ENCODE results near the gene GSG1L. TPM values are rescaled to one million over a fixed set of nuclear protein-coding genes. Genes with fewer than 3 reads are reported as not detected.

GSG1L gene
- total RNA-seq, 1 donor from 2014 or later: 2.0 TPM

DNA sequence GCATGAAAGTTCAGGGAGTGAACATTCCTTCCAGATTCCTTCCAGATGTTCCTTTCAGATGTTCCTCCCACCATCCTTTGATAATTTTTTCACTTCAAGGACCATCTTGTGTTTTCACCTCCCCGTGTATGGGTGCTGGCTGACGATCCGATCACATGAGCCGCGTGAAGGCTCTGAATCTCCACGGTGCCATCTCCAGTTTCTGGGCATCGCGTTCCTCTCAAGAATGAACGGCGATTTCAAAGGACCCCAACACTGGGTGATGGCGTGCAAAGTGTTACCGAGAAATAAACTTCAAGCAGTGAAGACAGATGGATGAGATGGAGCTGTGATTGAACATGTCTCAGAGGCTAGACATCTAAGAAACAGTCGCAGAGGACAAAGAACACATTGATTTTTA, 245.3 kb downstream of the GSG1L start:
- no peak for DNase-seq

GRCh38 chr16:27817038-27817437, 246.5 kb downstream of the GSG1L start:
- no peak for DNase-seq

DNA sequence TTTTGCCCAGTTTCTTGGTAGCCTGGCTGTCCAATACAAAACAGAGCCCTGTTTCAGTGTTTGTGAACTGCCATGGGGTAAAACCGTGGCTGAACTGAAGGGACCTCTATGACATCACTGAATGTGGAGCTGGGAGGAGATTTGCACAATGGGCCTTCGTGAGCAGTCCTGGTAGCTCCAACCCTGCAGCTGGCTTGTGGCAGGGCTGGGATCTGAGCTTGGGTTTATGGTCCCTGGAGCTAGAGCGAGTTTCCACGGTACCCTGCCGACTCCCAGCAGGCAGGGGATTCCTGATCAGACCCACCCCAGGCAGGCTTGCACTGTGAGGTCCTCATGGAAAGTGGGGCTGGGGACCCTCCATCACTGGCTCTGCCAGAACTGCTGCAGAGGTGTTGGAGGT, 247.0 kb downstream of the GSG1L start:
- DNase-seq: no peak

- DNase-seq: no peak
Measured at GRCh38 chr16:27813591-27813990, 249.9 kb downstream of the GSG1L start.

DNA sequence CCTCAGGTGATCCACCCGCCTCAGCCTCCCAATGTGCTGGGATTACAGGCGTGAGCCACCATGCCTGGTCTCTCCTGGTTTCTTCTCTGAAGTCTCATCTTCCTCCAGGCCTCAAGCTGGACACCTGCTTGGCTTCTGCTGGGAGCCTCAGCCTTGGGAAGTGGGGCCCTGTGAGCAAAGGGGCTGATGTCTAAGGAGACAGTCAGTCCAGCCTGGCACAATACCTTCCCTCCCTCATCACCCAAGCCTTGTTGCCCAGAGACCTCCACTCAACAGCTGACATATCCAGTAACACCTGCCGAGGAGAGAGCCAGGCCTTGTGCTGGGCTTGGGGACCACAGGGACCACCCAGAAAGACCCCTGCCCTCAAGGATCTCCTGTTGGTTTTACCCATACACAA, 251.6 kb downstream of the GSG1L start:
- DNase-seq: no peak

- DNase-seq: no peak
Measured at GRCh38 chr16:27806986-27807385, 256.5 kb downstream of the GSG1L start.

- no peak for DNase-seq
Measured at GRCh38 chr16:27806388-27806787, 257.1 kb downstream of the GSG1L start.

GRCh38 chr16:27805828-27806351, 257.6 kb downstream of the GSG1L start:
- no peak for DNase-seq

DNA sequence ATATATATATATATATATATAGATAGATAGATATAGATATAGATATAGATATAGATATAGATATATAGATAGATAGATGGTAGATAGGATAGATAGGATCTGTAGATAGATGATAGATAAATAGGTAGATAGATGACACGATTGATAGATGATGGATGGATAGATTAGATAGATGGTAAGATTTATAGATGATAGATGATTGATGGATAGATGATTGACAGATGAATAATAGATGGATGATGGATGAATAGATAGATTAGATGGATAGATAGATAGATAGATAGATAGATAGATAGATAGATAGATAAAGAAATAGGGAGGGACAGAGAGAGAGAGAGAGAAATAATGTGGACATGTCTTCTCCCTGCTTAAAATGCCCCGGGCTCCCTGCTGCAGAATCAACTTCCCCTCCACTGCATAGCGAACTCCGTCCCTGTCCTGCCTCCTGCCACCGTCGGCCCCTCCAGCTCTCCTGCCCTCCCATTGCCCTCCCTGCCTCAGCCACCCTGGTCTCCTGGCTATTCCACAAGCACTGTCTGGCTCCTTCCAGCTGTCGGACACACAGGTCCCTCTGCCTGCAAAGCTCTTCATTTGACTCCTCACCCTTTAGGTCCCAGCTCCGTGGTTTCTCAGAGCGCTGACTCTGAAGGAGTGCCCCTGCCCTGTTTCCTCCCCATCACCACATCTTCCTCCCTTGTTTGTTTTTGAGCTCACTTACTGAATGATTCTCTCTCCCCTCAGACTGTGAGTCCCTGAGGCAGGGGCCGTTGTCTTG, 259.6 kb downstream of the GSG1L start:
- DNase-seq: no peak

- DNase-seq: no peak
Measured at GRCh38 chr16:27802664-27803439, 260.7 kb downstream of the GSG1L start.

GRCh38 chr16:27801289-27801945, 262.1 kb downstream of the GSG1L start:
- no peak for DNase-seq

- DNase-seq: no peak
Measured at GRCh38 chr16:27800817-27801216, 262.7 kb downstream of the GSG1L start.

- DNase-seq: no peak
Measured at GRCh38 chr16:27799896-27800295, 263.6 kb downstream of the GSG1L start.

DNA sequence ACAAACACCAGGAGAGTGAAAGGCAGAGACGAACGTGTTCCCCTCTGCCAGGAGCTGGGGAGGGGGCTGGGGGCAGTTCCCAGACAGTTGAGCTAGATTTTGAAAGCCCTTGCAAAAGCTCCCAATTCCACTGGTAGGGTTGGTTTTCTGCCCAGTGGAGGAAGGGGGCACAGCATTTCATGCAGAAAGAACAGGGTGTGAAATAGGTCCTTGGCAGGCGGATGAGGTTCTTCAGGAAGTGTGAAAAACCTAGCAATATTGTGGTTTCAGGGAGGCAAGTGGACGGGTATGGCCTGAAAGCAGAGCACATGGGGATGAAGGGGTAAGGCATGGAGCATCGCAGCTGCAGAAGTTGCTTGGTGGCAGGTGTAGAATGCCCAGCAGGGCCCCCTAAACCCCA, 265.3 kb downstream of the GSG1L start:
- DNase-seq: no peak

DNA sequence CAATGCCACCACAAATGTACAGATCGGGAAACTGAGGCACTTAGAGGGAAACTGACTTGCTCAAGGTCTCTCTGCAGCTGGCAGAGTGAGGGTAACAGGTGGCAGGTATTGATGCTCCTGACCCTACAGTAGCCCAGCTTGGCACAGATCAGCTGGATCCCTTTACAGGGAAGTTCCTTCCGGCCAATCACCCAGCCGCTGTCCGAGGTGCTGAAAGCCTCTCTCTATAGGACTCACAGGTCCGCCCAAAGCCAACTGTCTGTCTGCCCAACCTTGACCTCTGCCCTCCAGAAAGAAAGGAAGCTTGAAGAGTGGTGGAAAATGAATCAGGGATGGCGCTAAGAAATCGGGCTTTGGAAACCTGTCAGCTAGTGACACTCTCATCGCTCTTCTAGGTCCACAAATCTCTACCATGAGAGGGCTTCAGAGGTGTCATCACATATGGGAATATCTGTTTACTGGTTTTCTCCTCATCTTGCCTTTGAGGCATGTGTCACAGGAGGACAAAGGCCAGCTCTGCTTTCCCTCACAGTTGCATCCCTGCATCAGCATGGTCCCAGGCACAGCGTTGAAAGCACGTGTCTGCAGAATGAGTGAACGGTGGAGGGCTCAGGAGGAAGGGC, 267.4 kb downstream of the GSG1L start:
- DNase-seq: no peak

GRCh38 chr16:27793249-27793622, 270.3 kb downstream of the GSG1L start:
- no peak for DNase-seq

DNA sequence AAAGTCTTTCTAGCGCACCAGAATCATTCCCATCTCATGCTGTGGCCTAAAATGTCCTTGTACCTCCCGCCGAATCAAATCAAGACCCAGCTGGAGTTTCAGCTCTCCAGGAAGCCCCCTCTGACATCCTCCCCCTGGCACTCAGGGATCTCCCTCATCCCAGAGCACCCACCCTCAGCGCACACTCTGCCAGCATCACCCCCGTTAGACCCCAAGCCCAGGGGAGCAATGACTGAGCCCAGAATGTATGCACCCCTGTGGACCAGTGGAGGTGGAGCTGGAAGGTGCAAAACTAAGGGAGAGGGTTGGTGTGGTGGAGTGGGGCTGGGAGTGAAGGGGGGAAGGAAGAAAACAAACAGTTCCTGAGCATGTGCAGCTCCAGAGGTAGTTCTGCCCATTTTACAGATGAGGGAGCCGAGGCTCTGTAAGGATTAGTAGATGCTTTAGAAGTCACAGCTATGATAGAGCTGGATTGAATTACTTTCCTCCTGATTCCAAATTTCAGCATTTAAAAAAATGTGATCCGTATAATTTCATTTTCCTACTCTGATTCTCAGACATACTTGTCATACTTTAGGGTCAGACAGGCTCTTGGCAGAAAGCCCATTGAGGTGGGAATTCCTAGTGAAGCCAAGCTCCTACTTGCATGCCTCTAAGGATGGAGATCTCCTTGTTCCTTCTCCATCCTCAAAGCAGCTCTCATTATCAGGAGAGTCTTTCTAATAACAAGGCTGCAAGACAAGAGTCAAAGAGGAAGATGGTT, 270.8 kb downstream of the GSG1L start:
- no peak for DNase-seq

DNA sequence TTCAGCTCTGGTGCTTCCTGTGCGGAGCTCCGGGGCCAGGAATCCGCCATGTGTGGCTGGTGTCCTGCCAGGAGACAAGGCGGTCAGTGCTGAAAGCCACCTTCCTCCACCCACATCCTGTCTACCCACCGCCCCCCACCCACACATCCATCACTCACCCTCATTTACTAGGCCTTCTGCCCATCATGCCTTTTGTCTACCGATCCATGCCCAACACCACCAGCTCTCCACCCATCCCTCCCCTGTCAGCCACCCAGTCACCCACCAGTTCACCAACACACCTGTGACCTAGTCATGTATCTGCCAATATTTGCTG, 272.2 kb downstream of the GSG1L start:
- no peak for DNase-seq

- no peak for DNase-seq
Measured at GRCh38 chr16:27790546-27791403, 272.7 kb downstream of the GSG1L start.

DNA sequence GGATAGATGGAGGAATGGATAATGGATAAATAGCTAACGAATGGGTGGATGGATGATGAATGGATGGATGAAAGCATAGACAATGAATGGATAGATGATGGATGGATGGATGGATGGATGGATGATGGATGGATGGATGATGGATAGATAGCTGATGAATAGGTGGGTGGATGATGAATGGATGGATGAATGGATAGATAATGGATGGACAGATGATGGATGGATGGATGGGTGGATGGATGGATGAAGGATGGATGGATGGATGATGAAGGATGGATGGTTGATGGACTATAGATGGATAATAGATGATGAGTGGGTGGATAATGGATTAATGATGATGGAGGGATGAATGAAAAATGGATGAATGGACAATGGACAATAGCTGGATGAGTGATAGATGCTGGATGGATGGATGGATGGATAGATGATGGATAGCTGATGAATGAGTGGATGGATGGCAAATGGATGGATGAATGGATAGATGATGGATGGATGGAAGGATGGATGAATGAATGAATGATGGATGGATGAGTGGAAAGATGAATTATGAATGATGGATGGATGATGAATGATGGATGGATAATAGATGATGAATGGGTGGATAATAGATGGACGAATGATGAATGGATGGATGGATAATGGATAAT, 273.8 kb downstream of the GSG1L start:
- no peak for DNase-seq

DNA sequence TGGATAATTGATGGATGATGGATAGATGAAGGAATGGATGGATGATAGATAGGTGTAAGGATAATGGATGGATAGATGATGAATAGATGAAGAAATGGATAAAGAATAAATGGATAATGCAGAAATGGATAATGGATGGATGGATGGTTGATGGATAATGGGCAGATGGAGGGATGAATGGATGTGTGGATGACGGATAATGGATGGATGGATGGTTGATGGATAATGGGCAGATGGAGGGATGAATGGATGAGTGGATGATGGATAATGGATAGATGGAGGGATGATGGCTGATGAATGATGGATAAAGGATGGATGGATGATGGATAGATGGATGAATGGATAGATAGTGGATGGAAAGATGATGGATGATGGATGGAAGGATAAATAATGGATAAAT, 274.4 kb downstream of the GSG1L start:
- DNase-seq: no peak

Measured in occipital lobe (tissue), 2 donors.